Kidney (tissue), 14 donors: ENCODE results near the gene CIB2. TPM values are rescaled to one million over a fixed set of nuclear protein-coding genes. Genes with fewer than 3 reads are reported as not detected.

Experiments used
- DNase-seq, 5 donors: peaks; one replicate each; pipeline ENCODE4 v3.0.0-alpha.2; 2013 to 2020
- FAIRE-seq: peaks from 2 replicates; lab custom pipeline; 2012; peaks lifted over from hg19 to GRCh38; lab: Jason Lieb, UNC
- H3K27ac ChIP-seq, 2 donors: one replicate each; pipeline ENCODE4 v1.7.0; 2013; ENCODE audit warnings: low read depth in 2 of 2, low read length in 2 of 2, inconsistent platforms in 1 of 2
- H3K27me3 ChIP-seq: one replicate; pipeline ENCODE4 v1.7.1; 2013; ENCODE audit warnings: low read length, inconsistent platforms; ENCODE audit not compliant: control insufficient read depth, insufficient read depth
- H3K36me3 ChIP-seq, 3 donors: one replicate each; pipeline versions ENCODE4 v1.7.0 to v1.7.1; 2013; ENCODE audit warnings: low read length in 3 of 3, control low read depth in 1 of 3, inconsistent platforms in 1 of 3; ENCODE audit not compliant: insufficient read depth in 3 of 3, control insufficient read depth in 2 of 3
- H3K4me1 ChIP-seq, 3 donors: one replicate each; pipeline versions ENCODE4 v1.7.0 to v1.7.1; 2013; ENCODE audit warnings: low read length in 3 of 3, inconsistent platforms in 1 of 3, low read depth in 1 of 3; ENCODE audit not compliant: control insufficient read depth in 2 of 3, insufficient read depth in 2 of 3
- H3K4me3 ChIP-seq, 3 donors: one replicate each; pipeline versions ENCODE4 v1.7.0 to v1.8.1; 2013; ENCODE audit warnings: low read length in 3 of 3, control low read depth in 1 of 3, inconsistent platforms in 1 of 3
- H3K9ac ChIP-seq, 3 donors: one replicate each; pipeline versions ENCODE4 v1.7.0 to v1.7.1; 2013; ENCODE audit warnings: low read length in 3 of 3, control low read depth in 1 of 3, inconsistent platforms in 1 of 3
- H3K9me3 ChIP-seq, 3 donors: one replicate each; pipeline versions ENCODE4 v1.7.0 to v1.7.1; 2013; ENCODE audit warnings: low read length in 3 of 3, control low read depth in 1 of 3, inconsistent platforms in 1 of 3; ENCODE audit not compliant: control insufficient read depth in 2 of 3, insufficient read depth in 1 of 3
- intact Hi-C: fragments of 100-400 bp; cut with DNase I; formaldehyde crosslinking; loops from one replicate; pipeline ENCODE4 v1.11.1; 2022
- polyA plus RNA-seq: library from polyadenylated mRNA; stranded (reverse); fragments of 350-450 nt; fragmentation: Illumina TruSeq; extraction: RNeasy Lipid Tissue Mini Kit (QIAGEN cat#74804); gene quantifications from one replicate; pipeline ENCODE4 v1.2.3, GENCODE V29; 2014; ENCODE audit warnings: low read depth, low replicate concordance; ENCODE audit not compliant: insufficient read depth
- total RNA-seq: library from RNA; stranded (reverse); fragmentation: NEBNext Ultra II Directional; extraction: Animal tissue kit (Norgen Biotek cat#: 25700); gene quantifications from one replicate; pipeline ENCODE4 v1.2.1, GENCODE V29; 2021
- TF ChIP-seq, protein P1 (sequence below): IDR thresholded peaks from 3 replicates; pipeline ENCODE4 v1.5.1; 2012; ENCODE audit warnings: mild to moderate bottlenecking, moderate library complexity, borderline replicate concordance; ENCODE audit not compliant: insufficient read depth; ENCODE audit errors: extremely low read depth
- donor health status: control.
- donor health status: control.
- donor health status: control.
- donor health status: control.
- donor health status: control.
- donor health status: DM: yes; HTN: yes; CAD: no.
- donor health status: Normal renal cell carcinoma (clear cell type).

Gene CIB2
- total and polyA plus RNA-seq, 2 donors from 2014 or later, result 13.7 to 29.9 TPM

DNA sequence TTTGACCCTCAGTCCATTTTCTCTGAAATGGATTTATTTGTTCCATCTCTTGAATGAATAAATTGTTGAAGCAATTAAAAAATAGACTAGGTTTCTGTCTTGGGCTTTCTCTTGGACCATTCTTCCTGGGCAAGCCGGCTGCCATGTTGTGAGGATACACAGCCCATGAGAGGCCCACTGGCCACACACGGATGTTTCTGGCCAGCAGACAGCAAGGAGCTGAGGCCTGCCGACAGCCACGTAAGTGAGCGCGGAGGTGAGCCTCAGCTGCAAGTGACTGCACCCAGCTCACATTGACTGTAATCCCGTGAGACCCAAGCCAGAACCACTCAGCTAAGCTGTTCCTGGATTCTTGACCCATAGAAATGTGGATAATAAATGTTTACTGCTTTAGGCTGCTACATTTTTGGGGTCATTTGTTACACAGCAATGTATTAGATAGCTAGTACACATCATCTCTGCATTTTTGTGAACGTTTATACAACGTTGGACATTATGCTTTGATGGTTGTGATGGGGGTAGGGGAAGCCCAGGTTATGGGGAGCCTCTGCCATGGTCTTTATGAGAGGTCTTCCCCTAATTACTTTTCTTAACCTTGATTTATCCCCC is 40.7 kb upstream of the CIB2 start:
- FAIRE-seq (no peak), DNase-seq (no peak)
- Histone ChIP-seq H3K4me3 (no peak overlapping the region), H3K27ac (no peak overlapping the region), H3K9ac (no peak overlapping the region), H3K36me3 (peaks cover 0 to 30% (median 25%) of the 10 kb centered on the region in 3 donors), H3K4me1 (no peaks in the 10 kb centered on the region), H3K9me3 (no peaks in the 10 kb centered on the region), H3K27me3 (no peaks in the 10 kb centered on the region)
- TF ChIP-seq, protein P1, sequence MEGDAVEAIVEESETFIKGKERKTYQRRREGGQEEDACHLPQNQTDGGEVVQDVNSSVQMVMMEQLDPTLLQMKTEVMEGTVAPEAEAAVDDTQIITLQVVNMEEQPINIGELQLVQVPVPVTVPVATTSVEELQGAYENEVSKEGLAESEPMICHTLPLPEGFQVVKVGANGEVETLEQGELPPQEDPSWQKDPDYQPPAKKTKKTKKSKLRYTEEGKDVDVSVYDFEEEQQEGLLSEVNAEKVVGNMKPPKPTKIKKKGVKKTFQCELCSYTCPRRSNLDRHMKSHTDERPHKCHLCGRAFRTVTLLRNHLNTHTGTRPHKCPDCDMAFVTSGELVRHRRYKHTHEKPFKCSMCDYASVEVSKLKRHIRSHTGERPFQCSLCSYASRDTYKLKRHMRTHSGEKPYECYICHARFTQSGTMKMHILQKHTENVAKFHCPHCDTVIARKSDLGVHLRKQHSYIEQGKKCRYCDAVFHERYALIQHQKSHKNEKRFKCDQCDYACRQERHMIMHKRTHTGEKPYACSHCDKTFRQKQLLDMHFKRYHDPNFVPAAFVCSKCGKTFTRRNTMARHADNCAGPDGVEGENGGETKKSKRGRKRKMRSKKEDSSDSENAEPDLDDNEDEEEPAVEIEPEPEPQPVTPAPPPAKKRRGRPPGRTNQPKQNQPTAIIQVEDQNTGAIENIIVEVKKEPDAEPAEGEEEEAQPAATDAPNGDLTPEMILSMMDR, result no peak
- intact Hi-C loops, result loop anchor here (10.0 kb wide), 1 partner anchor 73 kb away; no protein-coding TSS in a partner anchor

DNA sequence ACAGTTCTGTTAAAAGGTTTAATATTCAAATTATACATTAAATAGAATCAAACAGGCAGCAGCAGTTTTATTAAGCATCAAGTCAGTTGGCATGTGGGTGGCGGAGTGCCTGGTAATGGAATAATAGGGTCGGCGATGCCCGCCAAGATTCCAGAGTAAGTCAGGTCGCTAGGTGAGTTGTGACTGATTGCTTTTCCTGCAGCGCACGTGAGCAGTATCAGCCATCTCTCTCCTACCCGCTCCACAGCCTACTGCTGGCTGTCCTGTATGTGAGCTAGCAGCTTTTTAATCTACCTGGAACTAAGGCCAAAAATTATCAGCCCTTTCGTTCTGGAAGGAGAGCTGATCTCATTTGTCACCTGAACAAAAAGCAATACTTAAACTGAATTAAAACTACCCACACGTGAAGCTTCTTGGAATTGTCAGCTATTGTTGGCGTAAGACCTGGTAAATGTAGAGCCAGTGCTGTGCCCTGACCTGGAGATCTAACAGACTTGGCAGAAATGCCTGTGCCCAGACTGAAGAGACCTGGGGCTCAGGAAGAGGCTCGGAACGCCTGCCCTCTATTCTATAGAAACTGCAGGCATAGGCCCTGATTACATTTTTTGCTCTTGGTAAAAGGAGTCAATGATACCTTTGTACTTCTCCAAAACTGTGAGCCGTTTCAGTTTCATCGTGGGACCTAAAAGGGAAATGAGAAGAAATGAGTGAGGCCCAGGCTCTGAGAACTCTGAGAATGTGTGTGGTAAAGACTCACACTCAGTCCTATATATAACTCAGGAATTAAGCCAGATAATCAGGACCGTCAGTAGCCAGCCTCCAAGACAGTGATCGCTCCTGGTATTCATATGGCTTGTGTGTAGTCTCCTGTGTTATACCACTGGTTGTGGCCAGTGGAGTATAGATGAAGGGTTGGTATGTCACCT is 39.9 kb upstream of the CIB2 start:
- peaks cover under 1 to 34% (median 29%) of the 10 kb centered on the region in 3 donors for H3K36me3 ChIP-seq
- no peak overlapping the region for H3K4me3 ChIP-seq
- intact Hi-C loops, result loop anchor here (10.0 kb wide), 1 partner anchor 74 kb away; no protein-coding TSS in a partner anchor
- H3K9ac ChIP-seq, result no peak overlapping the region
- TF ChIP-seq, protein P1, result no peak
- H3K9me3 ChIP-seq, result no peaks in the 10 kb centered on the region
- no peak for DNase-seq
- no peaks in the 10 kb centered on the region for H3K27me3 ChIP-seq
- no peak for FAIRE-seq
- H3K4me1 ChIP-seq, result no peaks in the 10 kb centered on the region
- H3K27ac ChIP-seq, result no peak overlapping the region

- FAIRE-seq (no peak), DNase-seq (no peak)
- H3K36me3 ChIP-seq, result peaks cover 5 to 55% (median 33%) of the 10 kb centered on the region in 3 donors
- H3K9me3 ChIP-seq, result no peaks in the 10 kb centered on the region
- H3K27ac ChIP-seq, result no peak overlapping the region
- H3K4me1 ChIP-seq, result no peaks in the 10 kb centered on the region
- H3K4me3 ChIP-seq, result no peak overlapping the region
- intact Hi-C loops, result no loop called here
- H3K27me3 ChIP-seq, result no peaks in the 10 kb centered on the region
- no peak overlapping the region for H3K9ac ChIP-seq
- TF ChIP-seq, protein P1, result no peak
Measured at GRCh38 chr15:78168608-78169007, 37.4 kb upstream of the CIB2 start.
